Stimulated activated memory B cell treated with anti-CD40 and anti-IgM and Interleukin-4, amounts not matched to agents 10 μg/mL and 1 μg/mL and 100 μg/mL, for 72 hours (primary cell): Measurements from ENCODE around the gene FBXL3.

ENCODE experiments used
- ATAC-seq: fragments of 150-1000 bp; cut with Tn5 transposase; 2 replicates; pipeline ENCODE4 v1.10.0; 2021
- H3K27ac Mint-ChIP-seq: one replicate; pipeline ENCODE4 v1.8.0; 2022; ENCODE audit warnings: mild to moderate bottlenecking, mixed read lengths
- H3K27me3 Mint-ChIP-seq: one replicate; pipeline ENCODE4 v1.8.0; 2022; ENCODE audit warnings: mixed read lengths
- H3K36me3 Mint-ChIP-seq: one replicate; pipeline ENCODE4 v1.8.0; 2022; ENCODE audit warnings: mixed read lengths
- H3K4me1 Mint-ChIP-seq: one replicate; pipeline ENCODE4 v1.8.0; 2022; ENCODE audit warnings: mixed read lengths
- H3K4me3 Mint-ChIP-seq: one replicate; pipeline ENCODE4 v1.8.0; 2022; ENCODE audit warnings: mild to moderate bottlenecking, moderate library complexity, mixed read lengths
- H3K9me3 Mint-ChIP-seq: one replicate; pipeline ENCODE4 v1.8.0; 2022; ENCODE audit warnings: mixed read lengths

The FBXL3 gene

GRCh38 chr13:77026861-77027621 is at the start of gene FBXL3:
Gene FBXL3 (minus strand): TSS chr13:77027159. CDS start chr13:77021860, 5,299 bp downstream.
- Mint-ChIP-seq H3K9me3 (no peaks in the 10 kb centered on the region), H3K27ac (peak within 1 kb of the TSS; percentile 90), H3K36me3 (peaks cover 10% of the 10 kb centered on the region), H3K4me3 (peak within 1 kb of the TSS; percentile 98), H3K27me3 (no peaks in the 10 kb centered on the region), H3K4me1 (peaks cover 43% of the 10 kb centered on the region)
- peak; percentile 86 for ATAC-seq

- H3K27me3 Mint-ChIP-seq: no peaks in the 10 kb centered on the region
- H3K27ac Mint-ChIP-seq: no peak overlapping the region
- peaks cover 14% of the 10 kb centered on the region for H3K4me1 Mint-ChIP-seq
- no peak overlapping the region for H3K4me3 Mint-ChIP-seq
- H3K36me3 Mint-ChIP-seq: peaks cover 47% of the 10 kb centered on the region
- no peaks in the 10 kb centered on the region for H3K9me3 Mint-ChIP-seq
- ATAC-seq: no peak
These were observed 40.6 kb upstream of the FBXL3 start for GRCh38 chr13:77067519-77067918.

GRCh38 chr13:77065461-77066147 is 38.6 kb upstream of the FBXL3 start:
- peaks cover 14% of the 10 kb centered on the region for H3K4me1 Mint-ChIP-seq

DNA sequence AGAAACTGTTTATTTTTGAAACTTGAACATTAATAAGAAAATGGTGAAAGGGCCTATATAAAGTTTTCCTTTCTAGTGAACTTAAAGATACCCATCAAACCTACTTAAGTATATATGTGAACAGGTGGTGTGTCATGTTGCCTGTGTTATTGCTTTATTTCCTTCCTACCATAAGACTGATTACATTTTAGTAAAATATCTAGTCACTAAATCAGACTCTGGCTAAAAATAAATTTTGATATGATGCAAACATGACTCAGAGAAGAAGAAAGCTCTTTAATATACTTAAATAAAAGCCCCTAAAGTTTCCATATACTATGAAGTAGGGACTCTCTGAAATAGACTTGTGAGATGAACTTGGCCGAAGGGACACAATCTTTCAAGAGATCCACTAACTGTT is 35.1 kb upstream of the FBXL3 start:
- no peaks in the 10 kb centered on the region for H3K9me3 Mint-ChIP-seq
- peaks cover 14% of the 10 kb centered on the region for H3K4me1 Mint-ChIP-seq
- H3K27me3 Mint-ChIP-seq: no peaks in the 10 kb centered on the region
- peaks cover 39% of the 10 kb centered on the region for H3K36me3 Mint-ChIP-seq
- ATAC-seq: no peak
- H3K27ac Mint-ChIP-seq: no peak overlapping the region
- H3K4me3 Mint-ChIP-seq: no peak overlapping the region

More at GRCh38 chr13:77065461-77066147, 38.6 kb upstream of the FBXL3 start:
- Mint-ChIP-seq H3K36me3 (peaks cover 52% of the 10 kb centered on the region), H3K9me3 (no peaks in the 10 kb centered on the region), H3K27ac (peak overlapping the region; percentile 71), H3K27me3 (no peaks in the 10 kb centered on the region), H3K4me3 (no peak overlapping the region)
- ATAC-seq: no peak

- Mint-ChIP-seq H3K4me1 (peaks cover 14% of the 10 kb centered on the region), H3K27me3 (no peaks in the 10 kb centered on the region), H3K36me3 (peaks cover 45% of the 10 kb centered on the region), H3K27ac (no peak overlapping the region), H3K9me3 (no peaks in the 10 kb centered on the region), H3K4me3 (no peak overlapping the region)
- ATAC-seq: no peak
These were observed 34.4 kb upstream of the FBXL3 start for GRCh38 chr13:77061362-77061761.

GRCh38 chr13:77056886-77057285 is 29.9 kb upstream of the FBXL3 start:
- Mint-ChIP-seq H3K27me3 (no peaks in the 10 kb centered on the region), H3K27ac (no peak overlapping the region), H3K4me1 (no peaks in the 10 kb centered on the region), H3K4me3 (no peak overlapping the region), H3K9me3 (no peaks in the 10 kb centered on the region), H3K36me3 (peaks cover 43% of the 10 kb centered on the region)
- no peak for ATAC-seq

GRCh38 chr13:77056382-77056781 is 29.4 kb upstream of the FBXL3 start:
- no peak for ATAC-seq
- peaks cover 42% of the 10 kb centered on the region for H3K36me3 Mint-ChIP-seq
- H3K9me3 Mint-ChIP-seq: no peaks in the 10 kb centered on the region
- no peak overlapping the region for H3K4me3 Mint-ChIP-seq
- H3K4me1 Mint-ChIP-seq: no peaks in the 10 kb centered on the region
- no peaks in the 10 kb centered on the region for H3K27me3 Mint-ChIP-seq
- no peak overlapping the region for H3K27ac Mint-ChIP-seq

- Mint-ChIP-seq H3K27me3 (no peaks in the 10 kb centered on the region), H3K27ac (peak overlapping the region; percentile 26), H3K9me3 (no peaks in the 10 kb centered on the region), H3K36me3 (peaks cover 49% of the 10 kb centered on the region), H3K4me1 (no peaks in the 10 kb centered on the region), H3K4me3 (no peak overlapping the region)
- ATAC-seq: no peak
These were observed 28.2 kb upstream of the FBXL3 start for GRCh38 chr13:77055158-77055557.

GRCh38 chr13:77053192-77053591 is 26.2 kb upstream of the FBXL3 start:
- Mint-ChIP-seq H3K9me3 (no peaks in the 10 kb centered on the region), H3K27ac (no peak overlapping the region), H3K27me3 (no peaks in the 10 kb centered on the region), H3K4me3 (no peak overlapping the region), H3K4me1 (peaks cover 10% of the 10 kb centered on the region), H3K36me3 (peaks cover 68% of the 10 kb centered on the region)
- no peak for ATAC-seq

- Mint-ChIP-seq H3K27me3 (no peaks in the 10 kb centered on the region), H3K4me1 (peaks cover 10% of the 10 kb centered on the region), H3K36me3 (peaks cover 58% of the 10 kb centered on the region), H3K27ac (peak overlapping the region; percentile 66), H3K4me3 (no peak overlapping the region), H3K9me3 (no peaks in the 10 kb centered on the region)
- ATAC-seq: no peak
These were observed 21.7 kb upstream of the FBXL3 start for GRCh38 chr13:77048681-77049080.

GRCh38 chr13:77047649-77048343 is 20.8 kb upstream of the FBXL3 start:
- no peaks in the 10 kb centered on the region for H3K27me3 Mint-ChIP-seq
- H3K36me3 Mint-ChIP-seq: peaks cover 55% of the 10 kb centered on the region
- no peaks in the 10 kb centered on the region for H3K9me3 Mint-ChIP-seq
- H3K4me3 Mint-ChIP-seq: no peak overlapping the region
- no peak for ATAC-seq
- H3K4me1 Mint-ChIP-seq: peaks cover 10% of the 10 kb centered on the region
- H3K27ac Mint-ChIP-seq: no peak overlapping the region

DNA sequence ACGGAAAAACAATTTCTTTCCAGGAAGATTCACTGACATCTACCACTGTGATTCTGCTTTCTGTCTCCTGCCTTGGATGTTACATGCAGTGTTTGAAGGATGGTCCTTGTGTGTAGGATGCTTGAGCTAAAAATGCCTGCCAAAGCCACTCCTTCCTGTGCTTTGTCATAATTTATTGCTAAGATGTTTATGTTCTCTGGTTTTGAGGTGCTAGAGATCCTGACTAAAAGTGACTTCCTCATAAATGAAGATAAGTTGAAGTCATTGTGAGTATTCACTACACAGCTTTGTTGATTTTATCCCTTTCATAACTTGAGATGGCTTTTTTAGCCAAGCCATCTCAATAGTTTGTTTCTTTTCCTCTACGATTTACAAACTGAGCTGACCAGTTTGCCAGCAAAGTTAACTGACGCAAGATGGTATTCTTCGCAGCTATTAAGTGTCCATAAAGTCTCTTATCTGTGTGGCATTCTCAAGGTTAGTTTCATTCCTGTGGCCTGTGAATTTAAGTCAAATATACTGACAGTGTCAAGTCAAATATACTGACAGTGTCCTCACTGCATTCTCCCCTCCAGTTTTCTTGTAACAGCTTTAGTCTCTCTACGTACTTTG is 15.7 kb upstream of the FBXL3 start:
- Mint-ChIP-seq H3K36me3 (peaks cover 16% of the 10 kb centered on the region), H3K9me3 (no peaks in the 10 kb centered on the region), H3K4me1 (no peaks in the 10 kb centered on the region), H3K27ac (no peak overlapping the region), H3K4me3 (no peak overlapping the region), H3K27me3 (no peaks in the 10 kb centered on the region)
- ATAC-seq: no peak

DNA sequence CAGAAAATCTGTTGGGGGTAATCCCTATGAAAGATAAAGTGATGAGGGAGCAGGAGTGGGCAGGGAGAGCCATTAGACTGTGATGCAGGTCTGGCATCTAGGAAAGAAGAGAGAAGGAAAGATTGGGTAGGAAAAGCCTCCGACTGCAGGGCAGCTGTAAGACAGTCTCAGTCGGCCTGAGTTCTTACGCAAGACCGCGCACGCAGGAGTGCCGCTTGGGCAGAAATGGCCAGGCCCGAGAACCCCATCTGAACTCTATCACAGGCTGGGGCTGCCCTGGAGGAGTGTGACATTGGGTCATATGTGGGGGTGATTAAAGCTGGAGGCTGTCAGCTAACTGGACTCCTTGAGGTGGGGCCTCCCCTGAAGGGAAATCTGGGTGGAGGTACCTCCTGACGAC is 13.9 kb upstream of the FBXL3 start:
- no peak for ATAC-seq
- no peaks in the 10 kb centered on the region for H3K9me3 Mint-ChIP-seq
- no peak overlapping the region for H3K27ac Mint-ChIP-seq
- H3K27me3 Mint-ChIP-seq: no peaks in the 10 kb centered on the region
- H3K36me3 Mint-ChIP-seq: no peaks in the 10 kb centered on the region
- no peak overlapping the region for H3K4me3 Mint-ChIP-seq
- H3K4me1 Mint-ChIP-seq: no peaks in the 10 kb centered on the region

- Mint-ChIP-seq H3K27me3 (no peaks in the 10 kb centered on the region), H3K9me3 (no peaks in the 10 kb centered on the region), H3K27ac (no peak overlapping the region), H3K4me3 (no peak overlapping the region), H3K4me1 (no peaks in the 10 kb centered on the region), H3K36me3 (no peaks in the 10 kb centered on the region)
- no peak for ATAC-seq
These were observed 13.1 kb upstream of the FBXL3 start for GRCh38 chr13:77040076-77040475.

- no peak overlapping the region for H3K27ac Mint-ChIP-seq
- H3K9me3 Mint-ChIP-seq: no peaks in the 10 kb centered on the region
- no peaks in the 10 kb centered on the region for H3K4me1 Mint-ChIP-seq
- no peaks in the 10 kb centered on the region for H3K27me3 Mint-ChIP-seq
- no peak overlapping the region for H3K4me3 Mint-ChIP-seq
- no peak for ATAC-seq
- no peaks in the 10 kb centered on the region for H3K36me3 Mint-ChIP-seq
These were observed 12.0 kb upstream of the FBXL3 start for GRCh38 chr13:77038907-77039480.
